IMR-90 (cell line): Measurements from ENCODE around the gene TMEM204. TPM values are rescaled to one million over a fixed set of nuclear protein-coding genes. Genes with fewer than 3 reads are reported as not detected.

Source experiments
- ATAC-seq: fragments of 200-7000 bp; cut with Tn5 transposase; 2 replicates; pipeline ENCODE4 v1.9.1; 2020; ENCODE audit warnings: low read depth, mild to moderate bottlenecking, moderate library complexity
- BruUV-seq: library from RNA; stranded (reverse); fragments of 400-500 nt; replicated peaks from 2 replicates; lab custom pipeline; 2021; lab: Mats Ljungman, UMichigan
- CTCF ChIA-PET: fragments of 300-600 bp; formaldehyde crosslinking; extraction: SDS; loops from one replicate; lab custom pipeline; 2021; ENCODE audit warnings: antibody characterized with exemption; lab: Yijun Ruan, JAX
- POLR2A ChIA-PET: fragments of 300-600 bp; sonication (Branson Sonifier 250); formaldehyde crosslinking; loops from one replicate; lab custom pipeline; 2022; ENCODE audit warnings: antibody characterized with exemption; ENCODE audit not compliant: unreplicated experiment; lab: Charles Lee
- DNase-seq: peaks from one replicate; pipeline ENCODE4 v3.0.0; 2013
- H2AFZ ChIP-seq: replicated peaks from 2 replicates; pipeline ENCODE3; 2013; ENCODE audit warnings: low read length, mild to moderate bottlenecking; ENCODE audit not compliant: poor library complexity
- H2AK5ac ChIP-seq: 2 replicates; pipeline ENCODE4 v1.6.1; 2013; ENCODE audit warnings: low read depth, low read length, inconsistent platforms
- H2AK9ac ChIP-seq: replicated peaks from 2 replicates; pipeline ENCODE3; 2013; ENCODE audit warnings: mild to moderate bottlenecking, low read depth, low read length, moderate library complexity; ENCODE audit not compliant: poor library complexity
- H2BK120ac ChIP-seq: 2 replicates; pipeline ENCODE4 v1.6.1; 2013; ENCODE audit warnings: low read depth, low read length, inconsistent platforms
- H2BK15ac ChIP-seq: 3 replicates; pipeline ENCODE4 v1.6.1; 2013; ENCODE audit warnings: low read depth, low read length, inconsistent platforms
- H2BK20ac ChIP-seq: 2 replicates; pipeline ENCODE4 v1.6.1; 2013; ENCODE audit warnings: low read depth, mild to moderate bottlenecking, inconsistent platforms, low read length, moderate library complexity
- H2BK5ac ChIP-seq: 2 replicates; pipeline ENCODE4 v1.6.1; 2013; ENCODE audit warnings: mild to moderate bottlenecking, low read depth, low read length, inconsistent platforms; ENCODE audit not compliant: poor library complexity, severe bottlenecking
- H3K14ac ChIP-seq: replicated peaks from 2 replicates; pipeline ENCODE4 v1.6.1; 2013; ENCODE audit warnings: low read depth, low read length, inconsistent platforms
- H3K18ac ChIP-seq: 2 replicates; pipeline ENCODE4 v1.6.1; 2013; ENCODE audit warnings: low read depth, low read length, control low read depth
- H3K23ac ChIP-seq: 2 replicates; pipeline ENCODE4 v1.6.1; 2013; ENCODE audit warnings: low read depth, low read length, inconsistent platforms
- H3K27ac ChIP-seq: 2 replicates; pipeline ENCODE4 v1.5.1; 2013; ENCODE audit warnings: mild to moderate bottlenecking, control low read depth, low read length; ENCODE audit not compliant: insufficient read depth
- H3K27me3 ChIP-seq: 2 replicates; pipeline ENCODE4 v1.6.1; 2013; ENCODE audit warnings: low read length; ENCODE audit not compliant: control insufficient read depth, insufficient read depth
- H3K36me3 ChIP-seq: 2 replicates; pipeline ENCODE4 v1.6.1; 2013; ENCODE audit warnings: low read length, mixed read lengths; ENCODE audit not compliant: control insufficient read depth, insufficient read depth
- H3K4ac ChIP-seq: 2 replicates; pipeline ENCODE4 v1.6.1; 2013; ENCODE audit warnings: low read depth, low read length, inconsistent platforms
- H3K4me1 ChIP-seq: 2 replicates; pipeline ENCODE4 v1.6.1; 2013; ENCODE audit warnings: low read length, mixed read lengths; ENCODE audit not compliant: control insufficient read depth, insufficient read depth
- H3K4me2 ChIP-seq: 2 replicates; pipeline ENCODE4 v1.6.1; 2013; ENCODE audit warnings: low read depth, mild to moderate bottlenecking, control low read depth, low read length, moderate library complexity
- H3K4me3 ChIP-seq: 2 replicates; pipeline ENCODE4 v1.5.1; 2013; ENCODE audit warnings: low read depth, mild to moderate bottlenecking, control low read depth, low read length, moderate library complexity; ENCODE audit not compliant: insufficient read depth
- H3K56ac ChIP-seq: 2 replicates; pipeline ENCODE4 v1.6.1; 2013; ENCODE audit warnings: low read length, inconsistent platforms; ENCODE audit not compliant: insufficient read depth; ENCODE audit errors: extremely low read depth
- H3K79me1 ChIP-seq, 2 experiments: 2 replicates each; pipeline ENCODE4 v1.6.1; 2013; ENCODE audit warnings: low read length in 2 of 2, inconsistent platforms in 1 of 2, low read depth in 1 of 2
- H3K9ac ChIP-seq: 2 replicates; pipeline ENCODE4 v1.6.1; 2013; ENCODE audit warnings: low read depth, low read length, control low read depth
- H3K9me1 ChIP-seq: 2 replicates; pipeline ENCODE4 v1.6.1; 2013; ENCODE audit warnings: low read length, inconsistent platforms; ENCODE audit not compliant: insufficient read depth
- H3K9me3 ChIP-seq: 2 replicates; pipeline ENCODE4 v1.6.1; 2013; ENCODE audit warnings: low read length; ENCODE audit not compliant: control insufficient read depth, insufficient read depth
- H4K20me1 ChIP-seq: 2 replicates; pipeline ENCODE4 v1.6.1; 2013; ENCODE audit warnings: low read length, inconsistent platforms; ENCODE audit not compliant: insufficient read depth
- H4K5ac ChIP-seq: 2 replicates; pipeline ENCODE4 v1.6.1; 2013; ENCODE audit warnings: mild to moderate bottlenecking, low read depth, low read length, control low read depth
- H4K8ac ChIP-seq, 2 experiments: 2 replicates each; pipeline ENCODE4 v1.6.1; 2013; ENCODE audit warnings: low read depth in 2 of 2, low read length in 2 of 2, control low read depth in 1 of 2, inconsistent platforms in 1 of 2
- H4K91ac ChIP-seq: 2 replicates; pipeline ENCODE4 v1.6.1; 2013; ENCODE audit warnings: low read depth, low read length, inconsistent platforms; ENCODE audit not compliant: insufficient read depth
- BHLHE40 ChIP-seq: fragments of 150-350 bp; IDR thresholded peaks from 2 replicates; pipeline ENCODE4 v1.6.1; 2016; ENCODE audit warnings: mild to moderate bottlenecking, low read depth, low read length
- CEBPB ChIP-seq: IDR thresholded peaks from 2 replicates; pipeline ENCODE4 v1.6.1; 2012; ENCODE audit warnings: low read depth, low read length, improper control_type of control experiment
- CHD1 ChIP-seq: IDR thresholded peaks from 2 replicates; pipeline ENCODE4 v1.6.1; 2012; ENCODE audit warnings: low read depth, low read length, improper control_type of control experiment
- ELK1 ChIP-seq: fragments of 150-350 bp; IDR thresholded peaks from 2 replicates; pipeline ENCODE4 v1.6.1; 2016; ENCODE audit warnings: low read depth, mild to moderate bottlenecking, low read length, moderate library complexity, borderline replicate concordance
- FOS ChIP-seq: fragments of 150-350 bp; IDR thresholded peaks from 2 replicates; pipeline ENCODE4 v1.6.1; 2016; ENCODE audit warnings: low read depth, low read length
- MAFK ChIP-seq: IDR thresholded peaks from 2 replicates; pipeline ENCODE4 v1.6.1; 2012; ENCODE audit warnings: low read depth, low read length, improper control_type of control experiment
- MAZ ChIP-seq: IDR thresholded peaks from 2 replicates; pipeline ENCODE4 v1.6.1; 2012; ENCODE audit warnings: low read depth, mild to moderate bottlenecking, low read length, improper control_type of control experiment, moderate library complexity, borderline replicate concordance
- MXI1 ChIP-seq: IDR thresholded peaks from 2 replicates; pipeline ENCODE4 v1.6.1; 2012; ENCODE audit warnings: low read depth, mild to moderate bottlenecking, low read length, moderate library complexity, borderline replicate concordance
- NFE2L2 ChIP-seq: fragments of 150-350 bp; IDR thresholded peaks from 2 replicates; pipeline ENCODE4 v1.6.1; 2016; ENCODE audit warnings: low read depth, mild to moderate bottlenecking, low read length
- RAD21 ChIP-seq: IDR thresholded peaks from 2 replicates; pipeline ENCODE4 v1.6.1; 2012; ENCODE audit warnings: low read length, improper control_type of control experiment
- RCOR1 ChIP-seq: IDR thresholded peaks from 2 replicates; pipeline ENCODE4 v1.6.1; 2012; ENCODE audit warnings: mild to moderate bottlenecking, low read length, improper control_type of control experiment; ENCODE audit not compliant: insufficient replicate concordance
- RFX5 ChIP-seq: IDR thresholded peaks from 2 replicates; pipeline ENCODE4 v1.8.0; 2012; ENCODE audit warnings: low read depth, mild to moderate bottlenecking, low read length, moderate library complexity
- SMC3 ChIP-seq: fragments of 150-350 bp; IDR thresholded peaks from 2 replicates; pipeline ENCODE4 v1.6.1; 2016; ENCODE audit warnings: low read depth, mild to moderate bottlenecking, antibody characterized with exemption, low read length, moderate library complexity
- USF2 ChIP-seq: fragments of 150-350 bp; IDR thresholded peaks from 2 replicates; pipeline ENCODE4 v1.6.1; 2017; ENCODE audit warnings: mild to moderate bottlenecking, antibody characterized with exemption, low read length, low read depth
- WGBS, 2 experiments: methylation state at CpG; one replicate each; pipeline versions ENCODE4 v1.1.5 to v1.1.7; 2013; ENCODE audit warnings: missing lambda C conversion rate in 2 of 2; ENCODE audit not compliant: insufficient read length in 1 of 2; ENCODE audit errors: extremely low coverage in 2 of 2; 5-methylcytosine and 5-hydroxymethylcytosine counted together
- dilution Hi-C: fragments of 300-500 bp; cut with HindIII; formaldehyde crosslinking; loops from one replicate; pipeline ENCODE4 v1.14.3; 2018; ENCODE audit warnings: low sequenced_read_pairs; ENCODE audit not compliant: unreplicated experiment
- in situ Hi-C: fragments of 300-500 bp; cut with MboI; formaldehyde crosslinking; loops from 3 replicates; pipeline ENCODE4 v1.14.3; 2019; ENCODE audit warnings: low sequenced_read_pairs, inconsistent platforms, mixed read lengths
- intact Hi-C: fragments of 100-400 bp; cut with micrococcal nuclease; formaldehyde crosslinking; loops from 2 replicates; pipeline ENCODE4 v1.10.0; 2022
- polyA plus RNA-seq, 3 experiments: library from polyadenylated mRNA; depleted of rRNA; stranded (reverse); fragments of >200 nt; gene quantifications; 2 replicates each; pipeline ENCODE4 v1.2.3, GENCODE V29; 2012; ENCODE audit warnings: low replicate concordance in 1 of 3
- total RNA-seq: library from RNA; depleted of rRNA; stranded (reverse); fragments of >200 nt; gene quantifications from 2 replicates; pipeline ENCODE4 v1.2.3, GENCODE V29; 2012

The TMEM204 gene
- total and polyA plus RNA-seq, 2 of the 4 experiments (the other 2 are of a cell fraction) = 7.0 to 12.3 TPM

- no peak overlapping the region for H3K23ac ChIP-seq
- H3K27ac ChIP-seq = no peak overlapping the region
- no peak overlapping the region for H2AFZ ChIP-seq
- no TSS peak for BruUV-seq
- no peak overlapping the region for H3K4ac ChIP-seq
- ATAC-seq = no peak
- no peak overlapping the region for H3K4me3 ChIP-seq
- H3K79me1 ChIP-seq = peaks cover 6 to 23% of the 10 kb centered on the region in 2 experiments; a peak in 3 of 4 replicates
- H2BK120ac ChIP-seq = no peak overlapping the region
- no peak overlapping the region for H2AK5ac ChIP-seq
- no peaks in the 10 kb centered on the region for H3K4me1 ChIP-seq
- H3K14ac ChIP-seq = no peak overlapping the region
- H2AK9ac ChIP-seq = no peak overlapping the region
- 92% methylated on average over 2 of the region's 12 CpGs; no CpG with 5 or more reads in 1 of the 2 experiments for WGBS, 2 experiments
- no peaks in the 10 kb centered on the region for H3K9me1 ChIP-seq
- H4K91ac ChIP-seq = no peak overlapping the region
- no peaks in the 10 kb centered on the region for H4K20me1 ChIP-seq
- ChIA-PET CTCF (no interaction called here), POLR2A (no interaction called here)
- intact Hi-C loops (no loop called here), dilution Hi-C loops (no loop called here), in situ Hi-C loops (no loop called here)
- no peak overlapping the region for H4K5ac ChIP-seq
- H2BK15ac ChIP-seq = no peak overlapping the region
- H3K9ac ChIP-seq = no peak overlapping the region
- no peak overlapping the region for H3K4me2 ChIP-seq
- H2BK20ac ChIP-seq = no peak overlapping the region
- no peak overlapping the region for H3K56ac ChIP-seq
- H3K9me3 ChIP-seq = no peaks in the 10 kb centered on the region
- no peak overlapping the region for H3K18ac ChIP-seq
- no peak for DNase-seq
- H4K8ac ChIP-seq = no peak overlapping the region
- no peak overlapping the region for H2BK5ac ChIP-seq
- H3K27me3 ChIP-seq = no peaks in the 10 kb centered on the region
- H3K36me3 ChIP-seq = peaks cover 24% of the 10 kb centered on the region
- TF ChIP-seq ELK1 (no peak), RAD21 (no peak), USF2 (no peak), MAFK (no peak), NFE2L2 (no peak), RFX5 (no peak), BHLHE40 (no peak), MXI1 (no peak), SMC3 (no peak), MAZ (no peak), FOS (no peak), CHD1 (no peak), RCOR1 (no peak), CEBPB (no peak)
Measured at GRCh38 chr16:1551166-1551565, 17.7 kb downstream of the TMEM204 start.
